ENCODE measurements around the gene EIF4B.
"Not testable (repeated sequence)": the region's sequence is repeated elsewhere in the genome, so short reads cannot be mapped to it uniquely, and the experiment has no call there.

Gene EIF4B

DNA sequence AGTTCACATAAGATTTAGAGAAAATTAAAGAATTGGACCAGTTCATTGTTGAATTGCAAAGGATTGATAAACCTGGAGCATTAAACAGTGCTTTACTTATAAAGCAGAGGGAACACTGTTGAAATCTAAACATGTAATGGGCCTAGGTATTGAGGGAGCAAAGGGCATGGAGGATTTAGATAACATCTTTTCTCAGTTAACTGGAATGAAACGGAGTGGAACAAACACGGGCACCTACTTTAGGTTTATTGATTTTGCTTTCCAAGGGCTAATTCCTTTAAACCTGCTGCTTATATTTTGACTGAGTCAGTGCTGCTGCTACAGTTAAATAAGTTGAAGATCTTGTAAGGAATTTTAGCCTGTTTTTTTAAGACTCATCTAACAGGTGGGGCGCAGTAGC is 5.6 kb downstream of the EIF4B start:
- TF ChIP-seq, protein P1, sequence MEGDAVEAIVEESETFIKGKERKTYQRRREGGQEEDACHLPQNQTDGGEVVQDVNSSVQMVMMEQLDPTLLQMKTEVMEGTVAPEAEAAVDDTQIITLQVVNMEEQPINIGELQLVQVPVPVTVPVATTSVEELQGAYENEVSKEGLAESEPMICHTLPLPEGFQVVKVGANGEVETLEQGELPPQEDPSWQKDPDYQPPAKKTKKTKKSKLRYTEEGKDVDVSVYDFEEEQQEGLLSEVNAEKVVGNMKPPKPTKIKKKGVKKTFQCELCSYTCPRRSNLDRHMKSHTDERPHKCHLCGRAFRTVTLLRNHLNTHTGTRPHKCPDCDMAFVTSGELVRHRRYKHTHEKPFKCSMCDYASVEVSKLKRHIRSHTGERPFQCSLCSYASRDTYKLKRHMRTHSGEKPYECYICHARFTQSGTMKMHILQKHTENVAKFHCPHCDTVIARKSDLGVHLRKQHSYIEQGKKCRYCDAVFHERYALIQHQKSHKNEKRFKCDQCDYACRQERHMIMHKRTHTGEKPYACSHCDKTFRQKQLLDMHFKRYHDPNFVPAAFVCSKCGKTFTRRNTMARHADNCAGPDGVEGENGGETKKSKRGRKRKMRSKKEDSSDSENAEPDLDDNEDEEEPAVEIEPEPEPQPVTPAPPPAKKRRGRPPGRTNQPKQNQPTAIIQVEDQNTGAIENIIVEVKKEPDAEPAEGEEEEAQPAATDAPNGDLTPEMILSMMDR (IDR thresholded peaks at IDR 0.05; ENCODE audit: borderline replicate concordance, insufficient read depth, low read depth, low read length) = no peak

DNA sequence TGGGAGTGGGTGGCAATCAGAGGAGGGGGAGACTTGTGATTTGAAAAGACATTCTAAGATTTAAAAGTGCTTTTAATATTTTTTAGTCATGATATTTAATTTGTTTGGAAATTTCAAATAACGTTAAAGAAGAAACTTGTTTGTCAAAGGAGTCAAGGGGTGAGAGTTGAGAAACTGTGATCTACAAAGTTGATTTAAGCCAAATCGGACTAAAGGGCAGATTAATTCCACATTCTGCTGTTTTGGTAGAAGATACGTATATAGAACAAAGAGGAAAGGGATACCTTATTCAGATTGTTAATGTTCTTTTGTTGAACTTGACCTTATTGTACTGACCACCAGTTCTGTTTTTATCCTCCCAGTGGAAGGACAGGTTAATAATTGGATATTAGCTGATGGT is 6.7 kb downstream of the EIF4B start:
- TF ChIP-seq, protein P1 (IDR thresholded peaks at IDR 0.05; ENCODE audit: borderline replicate concordance, insufficient read depth, low read depth, low read length) = no peak
- H3K4me3 ChIP-seq (ENCODE audit: low read depth, low read length) = no peak overlapping the region

More for the DNA sequence above, 5.6 kb downstream of the EIF4B start:
- no peak overlapping the region for H3K4me3 ChIP-seq (ENCODE audit: low read depth, low read length)

DNA sequence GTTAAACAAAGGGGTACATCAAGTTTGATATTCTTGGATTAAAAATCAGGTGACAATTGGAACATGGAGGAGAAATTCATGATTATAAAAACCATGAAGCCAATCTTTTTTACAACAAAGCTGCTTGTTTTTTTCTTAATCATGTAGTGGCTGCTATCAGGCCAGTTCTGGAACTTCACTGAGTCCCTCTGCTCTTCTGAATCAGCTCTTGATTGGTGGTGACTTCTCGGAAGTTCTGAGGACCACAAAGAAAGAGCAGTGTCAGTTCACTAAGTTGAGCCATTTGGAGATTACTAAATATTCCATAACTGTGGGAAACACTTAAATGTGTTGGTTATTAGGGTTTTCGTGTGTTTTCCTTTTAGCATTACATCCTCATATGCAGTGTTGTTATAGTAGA is 8.5 kb downstream of the EIF4B start:
- TF ChIP-seq, protein P1 (IDR thresholded peaks at IDR 0.05; ENCODE audit: borderline replicate concordance, insufficient read depth, low read depth, low read length) = no peak
- H3K4me3 ChIP-seq (ENCODE audit: low read depth, low read length) = no peak overlapping the region

DNA sequence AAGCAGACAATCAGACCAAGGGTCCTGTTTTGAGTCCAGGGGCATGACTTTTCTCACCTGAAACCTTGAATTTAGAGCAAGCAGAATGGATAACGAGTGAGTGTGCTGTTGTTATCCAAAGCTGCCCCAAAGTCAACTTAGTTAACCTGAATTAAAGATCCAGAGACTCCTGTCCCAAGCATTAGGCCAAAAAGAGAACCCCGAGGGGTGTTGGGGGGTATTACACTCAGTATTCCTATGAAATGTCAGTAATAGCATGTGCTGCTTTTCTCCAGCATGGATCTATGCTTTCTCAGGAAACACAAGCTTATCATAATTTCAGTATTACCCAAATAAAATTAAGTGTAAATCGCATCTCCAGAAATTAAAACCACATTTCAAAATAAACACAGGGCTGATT is 19.0 kb downstream of the EIF4B start:
- TF ChIP-seq, protein P1 (IDR thresholded peaks at IDR 0.05; ENCODE audit: borderline replicate concordance, insufficient read depth, low read depth, low read length) = no peak
- H3K4me3 ChIP-seq (ENCODE audit: low read depth, low read length) = no peak overlapping the region

DNA sequence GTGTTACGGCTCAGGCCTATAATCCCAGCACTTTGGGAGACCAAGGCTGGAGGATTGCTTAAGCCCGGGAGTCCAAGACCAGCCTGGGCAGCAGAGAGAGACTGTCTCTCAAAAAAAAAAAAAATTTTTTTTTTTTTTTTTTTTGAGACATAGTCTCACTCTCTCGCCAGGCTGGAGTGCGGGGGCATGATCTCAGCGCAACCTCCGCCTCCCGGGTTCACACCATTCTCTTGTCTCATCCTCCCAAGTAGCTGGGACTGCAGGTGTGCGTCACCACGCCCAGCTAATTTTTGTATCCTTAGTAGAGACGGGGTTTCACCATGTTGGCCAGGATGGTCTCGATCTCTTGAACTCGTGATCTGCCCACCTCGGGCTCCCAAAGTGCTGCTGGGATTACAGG is 20.8 kb downstream of the EIF4B start:
- not testable (repeated sequence) for H3K4me3 ChIP-seq (ENCODE audit: low read depth, low read length)

DNA sequence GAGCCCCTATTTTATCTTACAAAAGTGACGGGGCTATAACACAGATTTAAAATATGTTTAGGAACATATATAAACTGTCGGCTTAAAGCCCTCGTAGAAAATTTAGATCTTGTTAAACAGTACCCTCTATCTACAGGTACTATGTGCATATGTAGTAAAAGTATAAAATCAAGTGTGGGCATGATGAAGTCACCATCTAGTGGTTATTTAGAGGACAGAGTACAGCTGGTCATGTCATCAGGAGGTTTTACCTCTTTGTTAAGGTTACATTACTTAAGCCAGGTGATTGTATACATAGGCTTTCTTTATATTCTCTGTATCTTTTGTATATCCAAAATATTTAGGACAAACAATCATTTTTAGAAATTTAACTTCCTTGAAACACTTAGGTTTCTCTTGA is 25.4 kb downstream of the EIF4B start:
- no peak overlapping the region for H3K4me3 ChIP-seq (ENCODE audit: low read depth, low read length)
- TF ChIP-seq, protein P1 (IDR thresholded peaks at IDR 0.05; ENCODE audit: borderline replicate concordance, insufficient read depth, low read depth, low read length) = no peak

DNA sequence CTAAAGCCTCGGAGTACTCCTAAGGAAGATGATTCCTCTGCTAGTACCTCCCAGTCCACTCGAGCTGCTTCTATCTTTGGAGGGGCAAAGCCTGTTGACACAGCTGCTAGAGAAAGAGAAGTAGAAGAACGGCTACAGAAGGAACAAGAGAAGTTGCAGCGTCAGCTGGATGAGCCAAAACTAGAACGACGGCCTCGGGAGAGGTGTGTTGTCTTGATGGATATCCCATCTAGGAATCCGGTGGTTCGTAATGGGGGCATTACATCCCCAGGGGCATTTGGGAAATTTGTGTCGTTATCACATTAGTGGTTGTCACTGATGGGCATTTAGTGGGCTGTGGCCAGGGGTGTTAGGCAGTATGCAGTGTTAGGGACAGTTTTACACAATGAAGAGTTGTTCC is 27.6 kb downstream of the EIF4B start:
- not testable (repeated sequence) for H3K4me3 ChIP-seq (ENCODE audit: low read depth, low read length)

DNA sequence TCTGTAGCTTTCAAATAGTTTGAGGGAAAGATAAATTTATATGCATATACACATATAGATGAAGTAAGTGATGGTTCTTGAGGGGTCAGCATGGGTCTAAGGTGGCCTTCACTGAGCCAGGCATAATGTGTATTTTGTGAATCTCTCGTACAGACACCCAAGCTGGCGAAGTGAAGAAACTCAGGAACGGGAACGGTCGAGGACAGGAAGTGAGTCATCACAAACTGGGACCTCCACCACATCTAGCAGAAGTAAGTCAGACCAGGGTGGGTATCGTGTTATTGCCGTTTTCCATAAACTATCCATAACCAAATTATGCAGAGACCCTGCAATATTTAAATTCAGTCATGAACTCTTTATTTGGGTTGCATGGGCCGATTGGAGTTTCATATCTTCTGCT is 28.2 kb downstream of the EIF4B start:
- no peak overlapping the region for H3K4me3 ChIP-seq (ENCODE audit: low read depth, low read length)
- TF ChIP-seq, protein P1 (IDR thresholded peaks at IDR 0.05; ENCODE audit: borderline replicate concordance, insufficient read depth, low read depth, low read length) = no peak

Data from GM12875 (cell line).